Body of pancreas (tissue), 4 donors: Measurements from ENCODE around the gene PRPSAP2. TPM values are rescaled to one million over a fixed set of nuclear protein-coding genes. Genes with fewer than 3 reads are reported as not detected.
"Not testable (repeated sequence)": the region's sequence is repeated elsewhere in the genome, so short reads cannot be mapped to it uniquely, and the experiment has no call there.

Experiments used
- ATAC-seq: fragments of 150-250 bp; one replicate; pipeline ENCODE4 v1.9.1; 2016
- DNase-seq, 4 donors: peaks; one replicate each; pipeline ENCODE4 v3.0.0-alpha.2; 2019
- H3K27ac ChIP-seq, 4 donors: fragments of 200-600 bp; sonication (generic); 1 replicate in 3 of 4; 2 replicates in 1 of 4; pipeline versions ENCODE4 v1.5.1 to v1.6.1; 2016 to 2019; ENCODE audit warnings: mild to moderate bottlenecking in 1 of 4, mixed read lengths in 1 of 4, moderate library complexity in 1 of 4
- H3K27me3 ChIP-seq, 2 donors: fragments of 200-600 bp; sonication (generic); one replicate each; pipeline ENCODE4 v1.6.0; 2016; ENCODE audit warnings: mild to moderate bottlenecking in 1 of 2
- H3K36me3 ChIP-seq, 2 donors: fragments of 200-600 bp; sonication (generic); replicated peaks in 1 of 2; 2 replicates each; pipeline ENCODE4 v1.5.1; 2016; ENCODE audit warnings: low read depth in 2 of 2; ENCODE audit not compliant: insufficient read depth in 1 of 2
- H3K4me1 ChIP-seq: fragments of 200-600 bp; sonication (generic); one replicate; pipeline ENCODE4 v1.6.0; 2016
- H3K4me3 ChIP-seq, 2 donors: fragments of 200-600 bp; sonication (generic); 1 replicate in 1 of 2; 2 replicates in 1 of 2; pipeline ENCODE4 v1.5.1; 2016 to 2019
- H3K9me3 ChIP-seq, 3 donors: fragments of 200-600 bp; sonication (generic); 1 replicate in 2 of 3; 2 replicates in 1 of 3; pipeline ENCODE4 v1.5.1; 2016
- POLR2A ChIP-seq, 3 donors: fragments of 450-650 bp; IDR thresholded peaks; one replicate each; pipeline ENCODE4 v1.6.1; 2016; ENCODE audit warnings: antibody characterized with exemption in 3 of 3, mild to moderate bottlenecking in 2 of 3
- WGBS, 2 donors: methylation state at CpG; one replicate each; pipeline ENCODE4 v1.1.5; 2017; 5-methylcytosine and 5-hydroxymethylcytosine counted together
- intact Hi-C: fragments of 100-400 bp; cut with DNase I; formaldehyde crosslinking; loops from one replicate; pipeline ENCODE4 v1.15.1; 2023
- total RNA-seq, 2 donors: library from RNA; depleted of rRNA; stranded (reverse); fragments of >200 nt; gene quantifications; one replicate each; pipeline ENCODE4 v1.1.0, GENCODE V29; 2016
- TF ChIP-seq, protein P1 (sequence below), 7 experiments: fragments of 450-650 bp in 4 of 7; fragments of 200-600 bp in 3 of 7; sonication (generic) in 3 of 7; IDR thresholded peaks; one replicate each; pipeline ENCODE4 v1.5.1; 2016 to 2019; ENCODE audit warnings: antibody characterized with exemption in 7 of 7

The PRPSAP2 gene
- total RNA-seq, 2 donors from 2014 or later = 16.6 to 35.6 TPM

GRCh38 chr17:18919963-18920362 is 62.0 kb downstream of the PRPSAP2 start:
- ATAC-seq (peak; percentile 33), DNase-seq (peak in 1 of 4 donors; percentile 16)
- H3K4me1 ChIP-seq = peaks cover 30% of the 10 kb centered on the region
- H3K27me3 ChIP-seq = no peaks in the 10 kb centered on the region
- TF ChIP-seq, protein P1, sequence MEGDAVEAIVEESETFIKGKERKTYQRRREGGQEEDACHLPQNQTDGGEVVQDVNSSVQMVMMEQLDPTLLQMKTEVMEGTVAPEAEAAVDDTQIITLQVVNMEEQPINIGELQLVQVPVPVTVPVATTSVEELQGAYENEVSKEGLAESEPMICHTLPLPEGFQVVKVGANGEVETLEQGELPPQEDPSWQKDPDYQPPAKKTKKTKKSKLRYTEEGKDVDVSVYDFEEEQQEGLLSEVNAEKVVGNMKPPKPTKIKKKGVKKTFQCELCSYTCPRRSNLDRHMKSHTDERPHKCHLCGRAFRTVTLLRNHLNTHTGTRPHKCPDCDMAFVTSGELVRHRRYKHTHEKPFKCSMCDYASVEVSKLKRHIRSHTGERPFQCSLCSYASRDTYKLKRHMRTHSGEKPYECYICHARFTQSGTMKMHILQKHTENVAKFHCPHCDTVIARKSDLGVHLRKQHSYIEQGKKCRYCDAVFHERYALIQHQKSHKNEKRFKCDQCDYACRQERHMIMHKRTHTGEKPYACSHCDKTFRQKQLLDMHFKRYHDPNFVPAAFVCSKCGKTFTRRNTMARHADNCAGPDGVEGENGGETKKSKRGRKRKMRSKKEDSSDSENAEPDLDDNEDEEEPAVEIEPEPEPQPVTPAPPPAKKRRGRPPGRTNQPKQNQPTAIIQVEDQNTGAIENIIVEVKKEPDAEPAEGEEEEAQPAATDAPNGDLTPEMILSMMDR (IDR thresholded peaks at IDR 0.05) = no peak
- no peak for TF ChIP-seq POLR2A (IDR thresholded peaks at IDR 0.05)
- H3K4me3 ChIP-seq = no peak overlapping the region
- H3K9me3 ChIP-seq = no peaks in the 10 kb centered on the region
- intact Hi-C loops = loop anchor here (10.0 kb wide), 1 partner anchor 55 kb away; no protein-coding TSS in a partner anchor
- peaks cover 0 to 2% of the 10 kb centered on the region in 2 donors for H3K36me3 ChIP-seq
- H3K27ac ChIP-seq = peak overlapping the region in 1 of 4 donors; percentile 54
- 61 to 65% methylated on average over 5 to 6 of the region's 6 CpGs for whole genome bisulfite sequencing, 2 donors

DNA sequence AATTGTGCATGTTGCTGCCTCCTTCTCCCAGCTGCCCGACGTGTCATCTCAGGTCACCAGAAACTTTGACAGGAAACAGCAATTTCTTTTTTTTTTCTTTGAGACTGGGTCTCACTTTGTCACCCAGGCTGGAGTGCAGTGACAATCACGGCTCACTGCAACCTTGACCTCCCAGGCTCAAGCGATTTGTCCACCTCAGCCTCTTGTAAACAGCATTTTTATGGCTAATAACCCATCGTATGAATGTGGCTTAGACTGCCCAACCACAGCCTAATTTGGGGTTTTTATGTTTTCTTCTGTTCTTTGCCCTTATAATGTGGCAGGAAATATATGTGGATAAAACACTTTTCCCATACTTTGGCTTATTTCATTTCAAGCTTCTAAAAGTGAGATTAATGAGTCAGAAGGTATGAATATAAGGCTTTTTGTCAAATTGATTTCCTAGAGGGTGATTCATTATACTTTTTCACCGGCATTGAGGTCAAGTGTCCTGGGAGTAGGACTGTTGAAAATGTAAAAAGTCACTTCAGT is 63.0 kb downstream of the PRPSAP2 start:
- no peak overlapping the region for H3K4me3 ChIP-seq
- H3K9me3 ChIP-seq = no peaks in the 10 kb centered on the region
- ATAC-seq (no peak), DNase-seq (no peak)
- H3K27me3 ChIP-seq = no peaks in the 10 kb centered on the region
- H3K4me1 ChIP-seq = peaks cover 30% of the 10 kb centered on the region
- TF ChIP-seq POLR2A (IDR thresholded peaks at IDR 0.05) = no peak
- TF ChIP-seq, protein P1 (IDR thresholded peaks at IDR 0.05) = no peak
- H3K27ac ChIP-seq = peak overlapping the region in 3 of 4 donors; percentile 11 to 33 (median 18)
- intact Hi-C loops = no loop called here
- 9 to 14% methylated on average over 6 of the region's 6 CpGs for WGBS, 2 donors
- peaks cover 0 to 2% of the 10 kb centered on the region in 2 donors for H3K36me3 ChIP-seq

DNA sequence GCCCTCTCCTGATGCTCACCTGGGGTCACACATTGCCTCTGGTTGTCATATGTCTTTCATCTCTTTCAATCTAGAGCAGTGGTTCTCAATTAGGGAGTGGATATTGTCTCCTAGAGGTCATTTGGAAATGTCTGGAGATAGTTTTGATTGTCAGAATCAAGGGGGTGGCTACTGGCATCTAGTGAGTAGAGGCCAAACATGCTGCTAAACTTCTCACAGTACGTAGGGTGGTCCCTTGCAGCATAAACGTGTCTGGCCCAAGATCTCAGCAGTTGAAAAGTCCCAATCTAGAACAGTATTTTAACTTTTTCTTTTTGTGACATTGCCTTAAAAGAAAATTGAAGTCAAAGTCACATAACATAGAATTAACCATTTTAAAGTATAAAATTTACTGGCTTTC is 63.6 kb downstream of the PRPSAP2 start:
- no peak overlapping the region for H3K4me3 ChIP-seq
- 38 to 58% methylated on average over 2 of the region's 2 CpGs for WGBS, 2 donors
- DNase-seq (no peak), ATAC-seq (no peak)
- intact Hi-C loops = no loop called here
- no peaks in the 10 kb centered on the region for H3K27me3 ChIP-seq
- H3K27ac ChIP-seq = peak overlapping the region in 3 of 4 donors; percentile 11 to 33 (median 18)
- H3K4me1 ChIP-seq = peaks cover 30% of the 10 kb centered on the region
- H3K9me3 ChIP-seq = no peaks in the 10 kb centered on the region
- no peak for TF ChIP-seq POLR2A (IDR thresholded peaks at IDR 0.05)
- TF ChIP-seq, protein P1 (IDR thresholded peaks at IDR 0.05) = no peak
- H3K36me3 ChIP-seq = peaks cover 0 to 2% of the 10 kb centered on the region in 2 donors

DNA sequence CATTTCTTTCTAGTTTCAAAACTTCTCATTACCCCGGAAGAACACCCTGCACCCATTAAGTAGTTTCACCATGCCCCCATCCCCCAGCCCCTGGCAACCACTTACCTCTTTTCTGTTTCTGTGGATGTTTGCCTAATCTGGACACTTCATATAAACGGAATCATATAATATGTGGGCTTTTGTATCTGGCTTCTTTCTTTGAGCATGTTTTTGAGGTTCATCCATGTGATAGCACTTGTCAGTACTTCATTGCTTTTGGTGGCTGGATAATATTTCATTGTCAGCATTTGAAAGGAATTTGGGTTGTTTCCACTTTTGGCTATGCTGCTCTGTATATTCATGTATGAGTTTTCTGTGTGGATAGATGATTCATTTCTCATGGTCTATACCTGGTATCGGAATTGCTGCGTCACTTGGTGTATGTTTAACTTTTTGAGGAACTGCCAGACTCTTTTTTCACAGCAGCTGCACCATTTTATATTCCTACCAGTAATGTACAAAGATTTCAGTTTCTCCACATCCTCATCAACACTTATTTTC is 64.1 kb downstream of the PRPSAP2 start:
- Histone ChIP-seq H3K4me1 (peaks cover 30% of the 10 kb centered on the region), H3K27me3 (no peaks in the 10 kb centered on the region), H3K4me3 (no peak overlapping the region), H3K9me3 (no peaks in the 10 kb centered on the region), H3K36me3 (no peaks in the 10 kb centered on the region), H3K27ac (peak overlapping the region in 3 of 4 donors; percentile 11 to 37 (median 33))
- ATAC-seq = no peak
- WGBS, 2 donors = 26 to 33% methylated on average over 4 of the region's 4 CpGs
- TF ChIP-seq POLR2A (IDR thresholded peaks at IDR 0.05) = no peak
- TF ChIP-seq, protein P1 (IDR thresholded peaks at IDR 0.05) = no peak
- intact Hi-C loops = no loop called here
- DNase-seq = peak in 1 of 4 donors; percentile 13

DNA sequence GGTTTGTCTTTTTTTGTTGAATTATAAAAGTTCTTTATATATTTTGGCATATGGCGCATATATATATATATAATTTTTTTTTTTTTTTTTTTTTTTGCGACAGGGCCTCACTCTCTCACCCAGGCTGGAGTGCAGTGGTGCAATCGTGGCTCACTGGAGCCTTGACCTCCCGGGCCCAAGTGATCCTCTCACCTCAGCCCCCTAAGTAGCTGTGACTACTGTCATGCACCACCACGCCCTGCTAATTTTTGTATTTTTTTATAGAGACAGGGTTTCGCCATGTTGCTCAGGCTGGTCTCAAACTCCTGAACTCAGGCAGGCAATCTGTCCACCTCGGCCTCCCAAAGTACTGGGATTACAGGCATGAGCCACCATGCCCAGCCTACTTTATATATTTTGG is 64.7 kb downstream of the PRPSAP2 start:
- H3K36me3 ChIP-seq, intact Hi-C loops, H3K9me3 ChIP-seq, H3K27me3 ChIP-seq, DNase-seq, H3K4me3 ChIP-seq, ATAC-seq: not testable (repeated sequence)
- 94 to 98% methylated on average over 7 of the region's 7 CpGs for whole genome bisulfite sequencing, 2 donors
- Histone ChIP-seq H3K27ac (peak overlapping the region in 1 of 4 donors; percentile 33), H3K4me1 (peaks cover 30% of the 10 kb centered on the region)
